Ecto neural progenitor cell (in vitro differentiated cells): ENCODE data around the gene RSPH9.

ENCODE experiments used
- DNase-seq: peaks from one replicate; pipeline ENCODE4 v3.0.0-alpha.2; 2018; ENCODE audit warnings: low spot score

Gene RSPH9

GRCh38 chr6:43668151-43669028, 23.6 kb downstream of the RSPH9 start:
- DNase-seq = peak; percentile 77

GRCh38 chr6:43669050-43669921, 24.4 kb downstream of the RSPH9 start:
- DNase-seq = no peak

- DNase-seq = no peak
Observed at GRCh38 chr6:43669922-43670622, 25.2 kb downstream of the RSPH9 start.

GRCh38 chr6:43670623-43670986, 25.8 kb downstream of the RSPH9 start:
- no peak for DNase-seq

GRCh38 chr6:43671011-43671800, 26.4 kb downstream of the RSPH9 start:
- no peak for DNase-seq

GRCh38 chr6:43671801-43672690, 27.2 kb downstream of the RSPH9 start:
- DNase-seq = no peak

DNA sequence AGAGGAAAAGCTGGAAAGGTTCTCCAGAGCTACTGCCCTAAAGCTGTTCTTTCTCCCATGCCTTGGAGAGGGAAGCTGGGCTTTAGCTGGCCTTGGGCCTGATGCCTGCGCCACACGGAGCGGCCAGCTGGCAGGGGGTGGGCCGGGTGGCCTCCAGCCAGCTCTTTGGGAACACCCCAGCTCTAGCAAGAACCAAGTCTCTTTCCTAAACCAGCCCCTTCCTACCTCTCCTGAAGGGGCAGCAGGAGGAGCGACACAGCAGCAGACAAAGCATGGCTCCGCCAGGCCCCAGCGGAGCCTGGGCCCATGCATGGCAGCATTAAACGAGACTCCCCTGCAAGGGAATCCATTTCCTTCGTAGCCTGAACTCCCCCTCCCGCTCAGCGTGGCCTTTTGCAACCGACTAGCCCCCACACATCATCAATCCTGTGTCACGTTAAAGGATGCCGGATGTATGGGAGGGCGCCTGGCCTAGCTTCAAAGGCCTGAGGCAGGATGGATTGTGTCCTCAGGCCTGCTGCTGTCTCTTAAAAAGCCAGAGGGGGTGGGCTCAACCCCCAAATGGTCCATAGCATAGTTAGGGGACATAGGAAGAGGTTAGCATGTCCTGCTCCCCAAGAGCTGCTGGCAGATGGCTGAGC, 28.7 kb downstream of the RSPH9 start:
- no peak for DNase-seq

- no peak for DNase-seq
Observed at GRCh38 chr6:43674291-43674690, 29.5 kb downstream of the RSPH9 start.

- DNase-seq = no peak
Observed at GRCh38 chr6:43674921-43675320, 30.1 kb downstream of the RSPH9 start.

DNA sequence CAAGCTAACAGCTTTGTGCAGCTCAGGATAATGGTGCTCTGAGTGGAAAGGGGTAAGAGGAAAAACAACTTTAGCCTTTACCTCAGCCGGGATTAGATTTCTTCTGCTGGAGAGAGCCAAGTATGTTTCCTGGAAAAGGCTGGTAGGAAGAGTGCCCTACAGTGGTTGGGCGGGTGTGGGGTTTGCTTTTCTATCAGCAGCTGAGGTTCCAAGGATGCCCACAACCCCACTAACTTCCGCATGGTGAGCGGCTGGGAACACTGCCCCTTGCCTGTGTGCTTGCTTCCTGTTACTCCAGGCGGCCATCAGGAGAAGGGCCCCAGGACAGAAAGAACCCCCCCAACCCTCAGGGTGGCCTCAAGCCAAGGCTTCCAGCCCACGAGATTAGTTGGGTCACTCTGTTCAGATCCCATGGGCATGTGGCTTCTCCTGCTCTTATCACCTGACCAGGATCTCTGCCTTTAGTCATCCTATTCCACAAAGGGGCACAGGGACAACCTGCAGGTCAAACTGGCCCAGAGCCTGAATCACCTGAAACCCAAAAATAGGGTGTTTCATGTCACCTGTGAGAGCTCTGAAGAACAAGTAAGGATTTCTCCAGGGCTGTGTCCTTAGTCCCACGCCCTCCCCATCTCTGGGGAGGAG, 32.2 kb downstream of the RSPH9 start:
- DNase-seq = no peak

GRCh38 chr6:43677759-43678158, 32.9 kb downstream of the RSPH9 start:
- no peak for DNase-seq

- DNase-seq = no peak
Observed at GRCh38 chr6:43678341-43678740, 33.5 kb downstream of the RSPH9 start.

DNA sequence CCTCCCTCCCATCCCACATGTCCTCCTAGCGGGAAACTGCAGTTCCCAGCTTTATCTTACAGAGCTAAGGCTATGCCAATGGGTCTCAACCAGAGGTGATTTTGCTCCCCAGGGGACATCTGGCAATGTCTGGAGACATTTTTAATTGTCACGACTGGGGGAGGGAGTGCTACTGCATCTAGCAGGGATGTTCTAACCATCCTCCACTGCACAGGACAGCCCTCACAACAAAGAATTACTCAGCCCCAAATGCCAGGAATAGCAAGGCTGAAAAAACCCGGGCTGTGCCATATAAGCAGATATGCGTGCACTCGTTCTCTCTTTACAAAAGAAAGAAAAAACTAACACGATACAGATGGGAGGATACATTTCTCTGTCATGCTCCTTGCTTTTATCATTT, 34.2 kb downstream of the RSPH9 start:
- DNase-seq = no peak

- DNase-seq = no peak
Observed at GRCh38 chr6:43680308-43681200, 35.7 kb downstream of the RSPH9 start.

DNA sequence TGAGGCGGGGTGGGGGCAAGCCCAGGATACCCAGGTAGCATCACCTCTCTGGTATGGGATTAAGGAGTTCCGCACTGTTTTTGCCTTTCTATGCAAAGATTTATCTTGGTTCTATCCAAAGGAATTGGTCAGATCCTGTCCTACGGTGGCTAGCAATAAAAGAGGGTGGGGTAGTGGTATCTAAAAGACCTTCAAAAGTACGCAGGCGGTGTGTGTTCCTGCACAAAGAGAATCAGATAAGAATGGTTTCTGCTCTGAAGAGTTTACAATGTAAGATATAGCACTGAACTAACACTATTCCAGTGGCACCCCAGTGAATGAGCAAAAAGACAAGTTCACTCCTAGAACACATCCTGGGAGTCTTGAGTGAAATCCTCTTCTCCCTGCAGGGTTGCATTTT, 36.5 kb downstream of the RSPH9 start:
- no peak for DNase-seq

- no peak for DNase-seq
Observed at GRCh38 chr6:43682724-43683429, 38.0 kb downstream of the RSPH9 start.

DNA sequence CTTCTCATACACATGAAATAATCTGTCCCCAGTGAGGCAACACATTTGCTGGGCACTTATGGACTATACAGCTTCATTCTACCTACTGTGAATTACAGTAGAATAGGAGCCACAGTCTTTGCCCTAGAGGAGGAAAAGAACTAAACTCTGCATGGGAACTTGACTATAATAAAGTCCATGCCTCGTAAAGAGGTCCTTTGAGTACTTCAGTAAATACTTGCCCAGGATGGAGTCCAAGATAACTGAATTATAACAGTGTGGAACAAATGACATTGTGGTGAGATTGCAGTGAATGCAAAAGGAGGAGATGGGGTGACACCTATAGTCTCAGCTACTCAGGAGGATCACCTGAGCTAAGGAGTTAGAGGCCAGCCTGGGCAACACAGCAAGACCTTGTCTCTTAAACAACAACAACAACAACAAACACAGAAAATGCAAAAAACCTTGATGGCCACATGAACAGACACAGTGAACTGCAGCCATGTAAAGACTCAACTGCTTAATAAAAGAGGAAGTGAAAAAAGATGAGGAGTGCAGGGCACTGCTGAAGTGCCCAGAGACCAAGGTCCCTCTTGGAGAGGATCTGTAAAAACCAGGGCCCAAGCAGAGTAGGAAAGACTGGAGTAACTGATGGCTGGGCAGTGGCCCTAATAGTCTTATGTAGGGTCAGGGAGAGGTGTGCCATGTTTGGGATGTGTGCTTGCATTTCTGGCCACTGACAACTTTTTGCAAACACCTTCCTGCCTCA, 39.0 kb downstream of the RSPH9 start:
- no peak for DNase-seq
